Measurements from ENCODE around the gene ARL13B. TPM values are rescaled to one million over a fixed set of nuclear protein-coding genes. Genes with fewer than 3 reads are reported as not detected.

The ARL13B gene
- total and polyA plus RNA-seq, 10 of the 15 experiments (the other 5 are each of a cell fraction or from before 2014, with no cell fraction given), result 3.0 to 10.4 (median 7.9) TPM

DNA sequence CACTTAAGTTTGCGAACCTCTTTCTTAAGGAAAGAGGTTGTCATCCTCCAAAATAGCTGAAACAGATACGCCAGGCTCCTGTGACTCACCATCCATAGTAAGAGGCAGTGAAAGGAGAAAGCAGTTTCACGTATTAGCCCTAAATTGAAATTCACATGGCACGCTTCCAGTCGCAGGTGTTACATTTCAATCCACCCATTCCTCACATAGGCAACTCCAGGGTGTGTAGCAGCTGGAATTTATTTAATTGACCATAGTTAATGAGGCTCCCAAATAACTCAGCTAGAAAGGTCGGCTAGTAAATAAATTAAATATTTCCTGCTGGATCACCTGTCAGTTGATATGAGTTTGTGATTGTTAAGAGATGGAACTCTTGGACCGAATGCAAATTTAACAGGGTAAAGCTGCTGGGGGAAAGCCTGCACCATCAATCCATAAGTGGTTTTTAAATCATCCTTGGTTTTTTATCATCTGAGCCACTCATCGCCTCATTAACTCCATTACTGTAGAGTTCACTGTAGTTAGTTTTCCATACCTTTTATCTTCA, 102.5 kb downstream of the ARL13B start:
- Histone ChIP-seq H3K4me2 (ENCODE audit: control insufficient read depth, insufficient read depth) (no peak overlapping the region), H3K4me3 (no peak overlapping the region), H2AFZ (ENCODE audit: control insufficient read depth, low read depth, low read length) (no peak overlapping the region), H3K4me1 (ENCODE audit: control insufficient read depth, insufficient read depth, low read length) (no peaks in the 10 kb centered on the region; the same call in 1 of the 2 replicates), H3K27ac (ENCODE audit: control insufficient read depth, insufficient read depth) (no peak overlapping the region), H4K20me1 (ENCODE audit: control insufficient read depth, insufficient read depth) (no peaks in the 10 kb centered on the region), H3K27me3 (replicated peaks in 1 of 2; ENCODE audit: control insufficient read depth in 2 of 2, insufficient read depth in 2 of 2, low read length in 1 of 2) (no peaks in the 10 kb centered on the region), H3K36me3 (ENCODE audit: control insufficient read depth in 2 of 2, insufficient read depth in 2 of 2, low read length in 1 of 2) (peaks cover 0 to 16% of the 10 kb centered on the region in 2 experiments; a peak in 3 of 4 replicates), H3K79me2 (ENCODE audit: control insufficient read depth, insufficient read depth, low read length) (no peaks in the 10 kb centered on the region; the same call in 1 of the 2 replicates), H3K9me3 (replicated peaks; ENCODE audit: control insufficient read depth, insufficient read depth, low read length) (no peaks in the 10 kb centered on the region; the same call in 1 of the 3 replicates), H3K9ac (ENCODE audit: control insufficient read depth, insufficient read depth, low read length) (no peak overlapping the region)
- no TSS peak for BruUV-seq (replicated peaks)
- TF ChIP-seq BCL3 (IDR thresholded peaks at IDR 0.05; ENCODE audit: borderline replicate concordance, insufficient read depth, low read depth, low read length, poor library complexity, severe bottlenecking), result no peak
- no peak for TF ChIP-seq NKRF (conservative IDR thresholded peaks at IDR 0.05)
- TF ChIP-seq ZBED1 (IDR thresholded peaks at IDR 0.05; ENCODE audit: borderline replicate concordance), result no peak
- TF ChIP-seq NFYB (IDR thresholded peaks at IDR 0.05; ENCODE audit: insufficient read depth, low read depth, low read length), result no peak
- no peak for ATAC-seq
- ChIA-PET POLR2A (interaction anchor here (0.9 to 1.3 kb wide), 2 partner anchors 12 to 20 kb away, joined by 3 to 6 read pairs; partner anchors contain the start of genes DHFR2 and NSUN3), SMC1A (ENCODE audit: uncharacterized antibody, unreplicated experiment) (interaction anchor here (1.0 to 1.8 kb wide), 3 partner anchors 9 to 20 kb away, joined by 3 to 7 read pairs (median 3); partner anchors contain the start of genes DHFR2 and NSUN3), RAD21 (ENCODE audit: unreplicated experiment) (interaction anchor here (0.7 to 1.8 kb wide), 2 partner anchors 13 to 47 kb away, joined by 3 to 5 read pairs; no protein-coding TSS in a partner anchor), CTCF (interaction anchor here (0.6 to 1.8 kb wide), 4 partner anchors 12 to 79 kb away, joined by 3 to 15 read pairs (median 4); partner anchors contain the start of genes DHFR2 and NSUN3)
- no peak for FAIRE-seq
- intact Hi-C loops (cut with micrococcal nuclease; ENCODE audit: unreplicated experiment), result no loop called here
- 95% methylated on average over 8 of the region's 8 CpGs for WGBS (ENCODE audit: insufficient coverage, insufficient replicate concordance, low lambda C conversion rate, missing lambda C conversion rate)
- in situ Hi-C loops (cut with MboI), result no loop called here
- no peak for DNase-seq (ENCODE audit: low read depth, low spot score)
